AG04450 (cell line): ENCODE data around the gene HCFC1. TPM values are rescaled to one million over a fixed set of nuclear protein-coding genes. Genes with fewer than 3 reads are reported as not detected.
A peak's percentile ranks its signal among the peaks of the same experiment; 100 is the strongest.

Experiments used
- CTCF ChIA-PET: fragments of 300-600, 350-600 bp; formaldehyde crosslinking; extraction: SDS; loops from one replicate; lab custom pipeline; 2022; ENCODE audit warnings: antibody characterized with exemption, inconsistent platforms; lab: Charles Lee
- POLR2A ChIA-PET: fragments of 350-600 bp; formaldehyde crosslinking; extraction: SDS; loops from one replicate; lab custom pipeline; 2021; ENCODE audit warnings: antibody characterized with exemption, inconsistent platforms; lab: Yijun Ruan, JAX
- DNase-seq: peaks from one replicate; pipeline ENCODE4 v3.0.0-alpha.2; 2011; ENCODE audit warnings: low read depth, low spot score
- H3K27ac ChIP-seq: one replicate; pipeline ENCODE4 v1.5.1; 2012; ENCODE audit warnings: low read depth, low read length, control low read depth
- H3K27me3 ChIP-seq: one replicate; pipeline ENCODE4 v1.6.0; 2012; ENCODE audit warnings: low read length; ENCODE audit not compliant: control insufficient read depth, insufficient read depth
- H3K4me3 ChIP-seq: 2 replicates; pipeline ENCODE4 v1.5.1; 2011; ENCODE audit warnings: mild to moderate bottlenecking, low read depth, low read length, control low read depth
- H3K9me3 ChIP-seq: 2 replicates; pipeline ENCODE4 v1.5.1; 2012; ENCODE audit warnings: low read length; ENCODE audit not compliant: control insufficient read depth, insufficient read depth
- polyA plus RNA-seq: library from polyadenylated mRNA; depleted of rRNA; stranded (reverse); fragments of >200 nt; gene quantifications from 2 replicates; pipeline ENCODE4 v1.2.3, GENCODE V29; 2011
- TF ChIP-seq, protein P1 (sequence below): IDR thresholded peaks from 2 replicates; pipeline ENCODE4 v1.5.1; 2011; ENCODE audit warnings: low read depth, low read length, control low read depth, inconsistent platforms

Gene HCFC1
- polyA plus RNA-seq, 1 experiment, result 2.7 TPM

DNA sequence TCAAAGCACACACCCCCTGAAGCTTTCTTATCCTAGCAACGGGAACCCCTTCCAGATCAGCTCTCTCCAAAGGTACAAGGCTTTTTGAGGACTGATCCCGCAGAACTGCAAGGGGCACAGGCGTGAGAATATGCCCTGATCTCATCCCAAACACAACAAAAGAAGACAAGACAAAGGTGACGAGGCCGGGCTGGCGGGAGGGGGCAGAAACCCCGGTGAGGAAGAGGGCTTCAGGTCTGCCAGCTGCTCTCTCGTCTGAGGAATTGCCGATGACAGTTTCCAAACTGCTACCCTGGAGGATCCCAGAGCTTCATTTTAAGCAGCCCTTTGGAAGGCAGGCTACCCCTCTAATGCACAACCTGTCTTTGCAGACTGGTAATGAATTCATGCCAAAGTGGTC, 3.4 kb downstream of the HCFC1 start:
- Histone ChIP-seq H3K9me3 (no peaks in the 10 kb centered on the region; the same call in 1 of the 2 replicates), H3K27me3 (no peaks in the 10 kb centered on the region), H3K4me3 (peak overlapping the region; percentile 83), H3K27ac (no peak overlapping the region)
- ChIA-PET POLR2A (no interaction called here), CTCF (interaction anchor here (1.2 kb wide), 1 partner anchor 21 kb away, joined by 7 read pairs; no protein-coding TSS in a partner anchor)
- TF ChIP-seq, protein P1, sequence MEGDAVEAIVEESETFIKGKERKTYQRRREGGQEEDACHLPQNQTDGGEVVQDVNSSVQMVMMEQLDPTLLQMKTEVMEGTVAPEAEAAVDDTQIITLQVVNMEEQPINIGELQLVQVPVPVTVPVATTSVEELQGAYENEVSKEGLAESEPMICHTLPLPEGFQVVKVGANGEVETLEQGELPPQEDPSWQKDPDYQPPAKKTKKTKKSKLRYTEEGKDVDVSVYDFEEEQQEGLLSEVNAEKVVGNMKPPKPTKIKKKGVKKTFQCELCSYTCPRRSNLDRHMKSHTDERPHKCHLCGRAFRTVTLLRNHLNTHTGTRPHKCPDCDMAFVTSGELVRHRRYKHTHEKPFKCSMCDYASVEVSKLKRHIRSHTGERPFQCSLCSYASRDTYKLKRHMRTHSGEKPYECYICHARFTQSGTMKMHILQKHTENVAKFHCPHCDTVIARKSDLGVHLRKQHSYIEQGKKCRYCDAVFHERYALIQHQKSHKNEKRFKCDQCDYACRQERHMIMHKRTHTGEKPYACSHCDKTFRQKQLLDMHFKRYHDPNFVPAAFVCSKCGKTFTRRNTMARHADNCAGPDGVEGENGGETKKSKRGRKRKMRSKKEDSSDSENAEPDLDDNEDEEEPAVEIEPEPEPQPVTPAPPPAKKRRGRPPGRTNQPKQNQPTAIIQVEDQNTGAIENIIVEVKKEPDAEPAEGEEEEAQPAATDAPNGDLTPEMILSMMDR, result no peak
- DNase-seq, result no peak

DNA sequence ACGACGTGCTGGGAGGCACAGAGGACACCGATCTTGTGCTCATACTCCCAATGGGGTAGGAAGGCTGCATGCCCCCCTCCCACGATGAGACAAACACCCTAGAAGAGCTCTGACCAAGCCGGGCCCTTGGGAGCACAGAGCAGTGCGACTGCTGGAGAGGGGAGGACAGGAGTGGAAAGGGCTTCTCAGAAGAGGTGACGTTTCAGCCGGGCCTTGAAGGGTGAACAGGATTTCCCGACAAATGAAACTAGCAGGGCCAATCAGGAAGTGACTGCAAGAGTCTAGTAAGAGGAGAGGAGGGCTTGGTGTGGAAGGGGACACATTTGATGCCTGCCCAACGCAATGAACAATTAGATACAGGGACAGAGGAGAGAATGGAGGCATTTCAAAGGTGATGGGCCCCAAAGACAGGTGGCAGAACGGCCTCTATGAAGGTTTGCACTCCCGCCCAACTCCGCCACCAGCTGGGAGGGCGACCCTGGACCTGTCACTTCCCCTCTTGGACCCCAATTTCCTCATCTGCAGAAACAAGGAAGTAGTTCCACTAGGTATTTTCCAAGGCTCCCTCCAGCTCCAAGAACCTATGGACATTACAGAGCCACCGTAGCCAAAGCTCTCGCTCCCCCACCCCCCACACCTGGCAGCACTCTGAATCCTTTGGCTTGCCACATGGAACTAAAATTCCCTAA, 3.9 kb downstream of the HCFC1 start:
- no peak overlapping the region for H3K27ac ChIP-seq
- H3K9me3 ChIP-seq, result no peaks in the 10 kb centered on the region; the same call in 1 of the 2 replicates
- H3K4me3 ChIP-seq, result no peak overlapping the region; the same call in 1 of the 2 replicates
- TF ChIP-seq, protein P1, result no peak
- ChIA-PET CTCF (interaction anchor here (1.2 to 1.9 kb wide), 2 partner anchors 17 to 21 kb away, joined by 6 to 7 read pairs; no protein-coding TSS in a partner anchor), POLR2A (interaction anchor here (0.6 kb wide), 1 partner anchor 129 kb away, joined by 3 read pairs; no protein-coding TSS in a partner anchor)
- no peaks in the 10 kb centered on the region for H3K27me3 ChIP-seq
- no peak for DNase-seq

DNA sequence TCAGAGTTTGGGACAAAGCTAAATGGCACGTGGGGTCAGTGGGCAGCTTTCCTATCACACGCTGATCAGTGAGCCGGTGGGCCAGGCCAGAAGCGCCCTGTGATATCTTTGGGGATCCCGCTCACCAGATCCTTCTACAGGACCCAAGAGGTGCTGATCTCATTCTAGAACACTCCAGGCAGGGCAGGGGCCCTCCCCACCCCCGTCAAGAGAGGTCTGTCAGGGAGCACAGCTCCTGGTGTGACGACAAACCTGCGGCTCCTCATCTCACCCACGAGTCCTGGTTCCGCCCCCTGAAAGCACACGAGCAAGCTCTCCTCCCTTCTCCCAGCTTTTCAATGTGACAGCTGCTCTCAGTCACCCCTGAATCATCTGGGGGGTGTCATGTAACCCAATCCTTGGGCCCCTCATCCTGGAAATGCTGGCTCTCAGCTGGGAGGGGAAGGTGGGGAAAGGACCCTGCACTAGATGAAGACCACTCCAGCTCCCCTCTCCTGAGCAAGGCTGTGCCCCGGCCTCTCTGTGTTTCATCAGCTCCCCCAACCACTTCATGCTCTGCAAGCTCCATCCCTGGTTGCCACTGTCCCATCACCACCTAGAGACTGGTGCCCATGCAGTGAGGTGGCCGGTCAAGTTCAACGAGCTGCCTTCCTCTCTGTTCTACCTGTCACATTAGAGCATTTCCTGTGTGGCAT, 4.6 kb downstream of the HCFC1 start:
- Histone ChIP-seq H3K27ac (no peak overlapping the region), H3K9me3 (no peaks in the 10 kb centered on the region; the same call in 1 of the 2 replicates), H3K4me3 (no peak overlapping the region; the same call in 1 of the 2 replicates), H3K27me3 (no peaks in the 10 kb centered on the region)
- POLR2A ChIA-PET, result interaction anchor here (0.5 kb wide), 1 partner anchor 201 kb away, joined by 4 read pairs; no protein-coding TSS in a partner anchor
- CTCF ChIA-PET, result interaction anchor here (0.9 to 1.9 kb wide), 4 partner anchors 16 to 406 kb away, joined by 3 to 9 read pairs (median 4); no protein-coding TSS in a partner anchor
- DNase-seq, result no peak
- TF ChIP-seq, protein P1, result no peak

DNA sequence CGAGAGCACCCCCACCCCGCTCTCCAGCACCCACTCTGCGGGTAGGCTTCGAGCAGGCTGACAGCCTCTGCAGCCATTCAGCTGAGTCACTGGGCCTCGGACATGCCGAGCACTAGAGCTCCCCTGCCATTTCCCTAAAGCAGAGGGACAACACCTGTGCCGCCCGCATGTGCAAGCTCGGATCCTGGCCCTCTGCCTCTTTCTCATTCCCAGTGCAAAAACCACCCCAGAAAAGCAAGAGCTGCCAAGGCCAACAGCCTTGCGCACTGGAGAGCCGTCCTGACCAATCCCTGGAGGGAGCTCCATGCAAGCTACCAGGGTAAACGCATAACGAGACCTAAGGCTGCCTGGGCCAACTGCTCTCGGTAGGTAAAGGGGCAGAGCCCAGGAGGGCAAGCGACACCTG, 5.3 kb downstream of the HCFC1 start:
- Histone ChIP-seq H3K27ac (no peak overlapping the region), H3K9me3 (no peaks in the 10 kb centered on the region; the same call in 1 of the 2 replicates), H3K4me3 (no peak overlapping the region), H3K27me3 (no peaks in the 10 kb centered on the region)
- DNase-seq, result no peak
- ChIA-PET CTCF (interaction anchor here (0.9 to 1.9 kb wide), 4 partner anchors 15 to 407 kb away, joined by 3 to 9 read pairs (median 4); no protein-coding TSS in a partner anchor), POLR2A (no interaction called here)
- TF ChIP-seq, protein P1, result no peak
